Measurements from ENCODE around the gene TRAPPC5.

TRAPPC5 gene

DNA sequence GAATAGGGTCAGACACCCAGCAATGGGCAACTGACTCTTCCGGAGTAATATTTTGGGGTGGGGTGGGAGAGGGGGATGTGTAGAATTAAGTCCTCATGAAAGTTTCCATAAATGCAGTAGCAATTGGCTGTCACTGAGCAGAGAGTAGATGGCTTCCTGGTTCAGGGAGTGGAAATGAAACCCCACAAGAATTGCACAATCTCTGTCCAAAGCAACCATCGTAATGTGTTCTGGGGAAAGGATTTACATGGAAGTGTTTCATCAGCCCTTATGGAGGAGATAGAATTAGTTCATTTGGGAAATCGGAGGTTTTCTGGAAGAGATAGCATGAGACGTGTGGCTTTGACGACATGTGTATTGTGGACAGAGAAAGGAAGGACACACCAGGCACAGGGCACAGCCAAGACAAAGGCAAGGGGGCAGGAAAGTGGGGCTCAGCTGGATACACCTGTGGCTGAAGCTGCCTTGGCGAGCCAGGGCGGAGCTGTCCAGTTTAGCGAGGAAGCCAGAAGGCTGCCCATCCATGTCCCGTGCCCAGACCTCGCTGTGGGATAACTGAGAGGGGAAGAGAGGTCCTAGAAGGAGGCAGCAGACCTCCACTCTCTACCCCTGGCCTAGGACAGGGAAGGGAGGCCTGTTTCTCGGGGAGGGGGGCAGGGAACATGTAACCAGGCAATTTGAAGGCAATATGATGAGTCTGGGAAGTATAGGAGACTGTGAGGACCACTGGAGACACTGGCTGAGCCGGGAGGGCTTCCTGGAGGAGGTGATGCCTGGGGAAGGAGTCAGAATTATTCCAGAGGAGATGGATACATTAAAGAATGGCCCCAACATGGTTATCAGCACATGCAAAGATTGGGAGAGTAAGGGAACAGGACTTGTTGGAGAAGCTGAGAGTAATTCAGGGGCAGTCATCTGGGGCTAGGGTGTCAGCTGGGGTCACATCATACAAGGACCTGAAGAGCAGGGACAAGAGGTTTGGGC lies 53.9 kb downstream of the TRAPPC5 start:
- DNase-seq: no peak

GRCh38 chr19:7736148-7736547 lies 55.5 kb downstream of the TRAPPC5 start:
- DNase-seq: no peak

- DNase-seq: no peak
Measured at GRCh38 chr19:7737215-7737614, 56.6 kb downstream of the TRAPPC5 start.

Data from NCI-H526 treated with DMSO at 0.1 percent for 48 hours (cell line).